ENCODE measurements around the gene SNX14. TPM values are rescaled to one million over a fixed set of nuclear protein-coding genes. Genes with fewer than 3 reads are reported as not detected.

The SNX14 gene
- total and polyA plus RNA-seq, 2 donors (not counting 3 experiments of a cell fraction or from before 2014, with no cell fraction given) = 41.3 to 74.3 TPM

- Histone ChIP-seq H3K4me1 (ENCODE audit: control insufficient read depth, extremely low read depth, insufficient read depth, low read length) (peaks cover 12% of the 10 kb centered on the region), H4K20me1 (replicated peaks; ENCODE audit: control insufficient read depth, extremely low read depth, insufficient read depth, low read length) (peaks cover 1% of the 10 kb centered on the region), H3K9me1 (replicated peaks; ENCODE audit: control insufficient read depth, extremely low read depth, insufficient read depth, low read length) (no peaks in the 10 kb centered on the region), H2AFZ (ENCODE audit: low read depth, low read length) (no peak overlapping the region), H3K4me2 (ENCODE audit: insufficient read depth, low read length) (no peak overlapping the region), H3K36me3 (ENCODE audit: control insufficient read depth in 2 of 2, extremely low read depth in 1 of 2, insufficient read depth in 2 of 2, low read length in 2 of 2) (no peaks in the 10 kb centered on the region), H3K9me3 (replicated peaks; ENCODE audit: control insufficient read depth, insufficient read depth, low read length) (no peaks in the 10 kb centered on the region), H3K4me3 (replicated peaks in 1 of 3; ENCODE audit: insufficient read depth in 1 of 3, low read depth in 1 of 3, low read length in 3 of 3) (no peak overlapping the region), H3K9ac (replicated peaks; ENCODE audit: extremely low read depth, insufficient read depth, low read length) (no peak overlapping the region), H3K27ac (ENCODE audit: insufficient read depth, low read depth, low read length) (no peak overlapping the region), H3K79me2 (ENCODE audit: control insufficient read depth, insufficient read depth, low read length) (peaks cover 76% of the 10 kb centered on the region), H3K27me3 (ENCODE audit: control insufficient read depth in 2 of 2, insufficient read depth in 2 of 2, low read length in 2 of 2) (no peaks in the 10 kb centered on the region)
- no TSS peak for BruUV-seq (replicated peaks)
- DNase-seq (ENCODE audit: low read depth, low spot score) = no peak
- intact Hi-C loops (cut with micrococcal nuclease) = no loop called here
- ChIA-PET POLR2A (no interaction called here), CTCF (no interaction called here)
- dilution Hi-C loops (cut with MboI; ENCODE audit: extremely low pct_ligation_motif_present, low sequenced_read_pairs) = no loop called here
- no peak for TF ChIP-seq GATA2 (IDR thresholded peaks at IDR 0.05; ENCODE audit: insufficient read depth, insufficient read length, low read depth, low read length)
- no peak for TF ChIP-seq CTCF (IDR thresholded peaks at IDR 0.05; ENCODE audit: extremely low read depth in 1 of 2, insufficient read depth in 1 of 2, low read depth in 1 of 2, low read length in 2 of 2)
- TF ChIP-seq MYC (IDR thresholded peaks at IDR 0.05; ENCODE audit: low read depth, low read length) = no peak
- TF ChIP-seq, protein P1, sequence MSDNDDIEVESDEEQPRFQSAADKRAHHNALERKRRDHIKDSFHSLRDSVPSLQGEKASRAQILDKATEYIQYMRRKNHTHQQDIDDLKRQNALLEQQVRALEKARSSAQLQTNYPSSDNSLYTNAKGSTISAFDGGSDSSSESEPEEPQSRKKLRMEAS (IDR thresholded peaks at IDR 0.05; ENCODE audit: insufficient read depth, insufficient read length) = no peak
- TF ChIP-seq FOS (IDR thresholded peaks at IDR 0.05; ENCODE audit: borderline replicate concordance, insufficient read depth, low read length) = no peak
- TF ChIP-seq JUN (IDR thresholded peaks at IDR 0.05; ENCODE audit: borderline replicate concordance, insufficient read depth, insufficient read length, low read depth) = no peak
- TF ChIP-seq POLR2A (IDR thresholded peaks at IDR 0.05; ENCODE audit: low read depth, low read length) = no peak
- no peak for TF ChIP-seq EZH2 (IDR thresholded peaks at IDR 0.05; ENCODE audit: borderline replicate concordance, low read depth, low read length, severe bottlenecking)
- no peak for TF ChIP-seq POLR2AphosphoS5 (IDR thresholded peaks at IDR 0.05; ENCODE audit: insufficient read depth, low read depth, low read length)
- no peak for FAIRE-seq
Observed at GRCh38 chr6:85580118-85580877, 13.4 kb downstream of the SNX14 start.

Data from endothelial cell of umbilical vein (primary cell).